Measurements from ENCODE around the gene MICU1. TPM values are rescaled to one million over a fixed set of nuclear protein-coding genes. Genes with fewer than 3 reads are reported as not detected.
"Not testable (repeated sequence)": the region's sequence is repeated elsewhere in the genome, so short reads cannot be mapped to it uniquely, and the experiment has no call there.

The MICU1 gene
- total RNA-seq, 1 experiment from 2014 or later: 57.1 TPM

- in situ Hi-C loops (cut with HindIII; ENCODE audit: low sequenced_read_pairs): no loop called here
Observed at GRCh38 chr10:72472306-72472705, 153.6 kb downstream of the MICU1 start.

GRCh38 chr10:72470666-72471065 is 155.2 kb downstream of the MICU1 start:
- no peak for DNase-seq (ENCODE audit: low spot score)
- in situ Hi-C loops (cut with HindIII; ENCODE audit: low sequenced_read_pairs): no loop called here

More at GRCh38 chr10:72472306-72472705, 153.6 kb downstream of the MICU1 start:
- no peak for DNase-seq (ENCODE audit: low spot score)

- DNase-seq (ENCODE audit: low spot score); in situ Hi-C loops (cut with HindIII; ENCODE audit: low sequenced_read_pairs): not testable (repeated sequence)
Observed at GRCh38 chr10:72467064-72467463, 158.8 kb downstream of the MICU1 start.

GRCh38 chr10:72466018-72466417 is 159.9 kb downstream of the MICU1 start:
- in situ Hi-C loops (cut with HindIII; ENCODE audit: low sequenced_read_pairs): no loop called here
- DNase-seq (ENCODE audit: low spot score): no peak

GRCh38 chr10:72464438-72464837 is 161.4 kb downstream of the MICU1 start:
- in situ Hi-C loops (cut with HindIII; ENCODE audit: low sequenced_read_pairs): no loop called here

GRCh38 chr10:72462261-72462660 is 163.6 kb downstream of the MICU1 start:
- in situ Hi-C loops (cut with HindIII; ENCODE audit: low sequenced_read_pairs): no loop called here
- DNase-seq (ENCODE audit: low spot score): no peak

More at GRCh38 chr10:72464438-72464837, 161.4 kb downstream of the MICU1 start:
- no peak for DNase-seq (ENCODE audit: low spot score)

- peak; percentile 32 for DNase-seq (ENCODE audit: low spot score)
- in situ Hi-C loops (cut with HindIII; ENCODE audit: low sequenced_read_pairs): no loop called here
Observed at GRCh38 chr10:72461085-72461484, 164.8 kb downstream of the MICU1 start.

- in situ Hi-C loops (cut with HindIII; ENCODE audit: low sequenced_read_pairs): no loop called here
- DNase-seq (ENCODE audit: low spot score): no peak
Observed at GRCh38 chr10:72460284-72460876, 165.5 kb downstream of the MICU1 start.

GRCh38 chr10:72459301-72459700 is 166.6 kb downstream of the MICU1 start:
- in situ Hi-C loops (cut with HindIII; ENCODE audit: low sequenced_read_pairs): no loop called here
- DNase-seq (ENCODE audit: low spot score): no peak

- peak; percentile 32 for DNase-seq (ENCODE audit: low spot score)
- in situ Hi-C loops (cut with HindIII; ENCODE audit: low sequenced_read_pairs): no loop called here
Observed at GRCh38 chr10:72455889-72456595, 169.8 kb downstream of the MICU1 start.

- DNase-seq (ENCODE audit: low spot score): no peak
- in situ Hi-C loops (cut with HindIII; ENCODE audit: low sequenced_read_pairs): no loop called here
Observed at GRCh38 chr10:72449941-72450441, 175.9 kb downstream of the MICU1 start.

- in situ Hi-C loops (cut with HindIII; ENCODE audit: low sequenced_read_pairs): no loop called here
- DNase-seq (ENCODE audit: low spot score): peak; percentile 74
Observed at GRCh38 chr10:72445851-72446250, 180.0 kb downstream of the MICU1 start.

GRCh38 chr10:72442969-72443368 is 182.9 kb downstream of the MICU1 start:
- in situ Hi-C loops (cut with HindIII; ENCODE audit: low sequenced_read_pairs); DNase-seq (ENCODE audit: low spot score): not testable (repeated sequence)

- DNase-seq (ENCODE audit: low spot score): no peak
- in situ Hi-C loops (cut with HindIII; ENCODE audit: low sequenced_read_pairs): no loop called here
Observed at GRCh38 chr10:72435570-72435969, 190.3 kb downstream of the MICU1 start.

GRCh38 chr10:72430936-72431335 is 194.9 kb downstream of the MICU1 start:
- in situ Hi-C loops (cut with HindIII; ENCODE audit: low sequenced_read_pairs); DNase-seq (ENCODE audit: low spot score): not testable (repeated sequence)

- DNase-seq (ENCODE audit: low spot score): no peak
- in situ Hi-C loops (cut with HindIII; ENCODE audit: low sequenced_read_pairs): no loop called here
Observed at GRCh38 chr10:72429931-72430330, 195.9 kb downstream of the MICU1 start.

- in situ Hi-C loops (cut with HindIII; ENCODE audit: low sequenced_read_pairs): no loop called here
Observed at GRCh38 chr10:72426986-72427385, 198.9 kb downstream of the MICU1 start.

GRCh38 chr10:72425133-72425532 is 200.7 kb downstream of the MICU1 start:
- in situ Hi-C loops (cut with HindIII; ENCODE audit: low sequenced_read_pairs): no loop called here
- no peak for DNase-seq (ENCODE audit: low spot score)

More at GRCh38 chr10:72426986-72427385, 198.9 kb downstream of the MICU1 start:
- DNase-seq (ENCODE audit: low spot score): peak; percentile 99

- in situ Hi-C loops (cut with HindIII; ENCODE audit: low sequenced_read_pairs): no loop called here
- DNase-seq (ENCODE audit: low spot score): no peak
Observed at GRCh38 chr10:72424561-72424960, 201.3 kb downstream of the MICU1 start.

- no peak for DNase-seq (ENCODE audit: low spot score)
- in situ Hi-C loops (cut with HindIII; ENCODE audit: low sequenced_read_pairs): no loop called here
Observed at GRCh38 chr10:72423426-72423825, 202.5 kb downstream of the MICU1 start.
